Colonic mucosa (tissue), 4 donors: ENCODE measurements around the gene STKLD1. TPM values are rescaled to one million over a fixed set of nuclear protein-coding genes. Genes with fewer than 3 reads are reported as not detected.

Experiments
- DNase-seq: peaks from one replicate; pipeline ENCODE4 v3.0.0-alpha.2; 2020
- H3K27ac ChIP-seq: fragments of 200-600 bp; one replicate; pipeline ENCODE4 v1.8.0; 2021
- H3K27me3 ChIP-seq: fragments of 200-600 bp; one replicate; pipeline ENCODE4 v1.8.0; 2021
- H3K36me3 ChIP-seq: fragments of 200-600 bp; one replicate; pipeline ENCODE4 v1.8.0; 2021
- H3K4me1 ChIP-seq: fragments of 200-600 bp; one replicate; pipeline ENCODE4 v1.8.0; 2021; ENCODE audit warnings: mild to moderate bottlenecking
- H3K4me3 ChIP-seq: fragments of 200-600 bp; one replicate; pipeline ENCODE4 v1.8.0; 2021
- H3K9ac ChIP-seq, 2 donors: one replicate each; pipeline ENCODE4 v1.7.0; 2013; ENCODE audit warnings: control low read depth in 2 of 2, low read depth in 2 of 2, low read length in 2 of 2
- H3K9me3 ChIP-seq: fragments of 200-600 bp; one replicate; pipeline ENCODE4 v1.8.0; 2021
- intact Hi-C: fragments of 100-400 bp; cut with DNase I; formaldehyde crosslinking; loops from one replicate; pipeline ENCODE4 v1.14.1; 2022
- total RNA-seq, 2 donors: library from RNA; stranded (reverse); fragmentation: NEBNext Ultra II Directional in 1 of 2; extraction: Animal tissue kit (Norgen Biotek cat#: 25700) in 1 of 2; gene quantifications; one replicate each; pipeline ENCODE4 v1.2.1, GENCODE V29; 2021
- TF ChIP-seq, protein P1 (sequence below): fragments of 200-600 bp; IDR thresholded peaks from one replicate; pipeline ENCODE4 v1.8.0; 2022; ENCODE audit warnings: antibody characterized with exemption, mild to moderate bottlenecking
- donor health status: healthy.
- donor health status: DM: no; HTN: no; CAD: no.
- donor health status: DM: no; HTN: no; CAD: no.

STKLD1 gene
- total RNA-seq, 2 donors from 2014 or later = 0.45 TPM; not detected in 1

DNA sequence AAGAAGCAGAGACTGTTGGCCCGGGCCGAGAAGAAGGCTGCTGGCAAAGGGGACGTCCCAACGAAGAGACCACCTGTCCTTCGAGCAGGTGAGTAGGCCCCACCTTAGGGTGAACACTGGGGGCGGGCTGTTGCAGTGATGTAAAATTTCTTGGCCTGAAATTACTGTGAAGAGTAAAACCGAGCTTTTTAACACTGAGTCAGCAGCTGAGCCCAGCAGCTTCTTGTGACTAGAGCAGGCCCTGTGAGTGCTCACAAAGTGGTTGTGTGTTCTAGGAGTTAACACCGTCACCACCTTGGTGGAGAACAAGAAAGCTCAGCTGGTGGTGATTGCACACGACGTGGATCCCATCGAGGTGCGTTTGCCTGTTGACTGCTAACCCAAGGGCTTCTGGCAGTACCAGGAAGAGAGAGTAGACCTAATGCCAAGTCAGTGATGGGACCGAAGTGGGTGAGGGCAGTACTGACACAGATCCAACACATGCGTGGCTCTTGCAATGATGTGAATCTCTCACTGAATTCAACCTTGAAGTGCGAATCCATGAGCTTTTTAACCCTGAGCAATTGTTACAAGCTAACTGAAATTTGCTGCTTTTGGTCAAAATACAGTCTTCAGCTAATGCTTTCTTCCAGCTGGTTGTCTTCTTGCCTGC, 26.1 kb upstream of the STKLD1 start:
- peak overlapping the region in 1 of 2 donors; percentile 30 for H3K9ac ChIP-seq
- peaks cover 19% of the 10 kb centered on the region for H3K36me3 ChIP-seq
- H3K9me3 ChIP-seq = no peaks in the 10 kb centered on the region
- H3K27ac ChIP-seq = no peak overlapping the region
- H3K27me3 ChIP-seq = no peaks in the 10 kb centered on the region
- H3K4me3 ChIP-seq = no peak overlapping the region
- intact Hi-C loops = no loop called here
- no peak for DNase-seq
- TF ChIP-seq, protein P1, sequence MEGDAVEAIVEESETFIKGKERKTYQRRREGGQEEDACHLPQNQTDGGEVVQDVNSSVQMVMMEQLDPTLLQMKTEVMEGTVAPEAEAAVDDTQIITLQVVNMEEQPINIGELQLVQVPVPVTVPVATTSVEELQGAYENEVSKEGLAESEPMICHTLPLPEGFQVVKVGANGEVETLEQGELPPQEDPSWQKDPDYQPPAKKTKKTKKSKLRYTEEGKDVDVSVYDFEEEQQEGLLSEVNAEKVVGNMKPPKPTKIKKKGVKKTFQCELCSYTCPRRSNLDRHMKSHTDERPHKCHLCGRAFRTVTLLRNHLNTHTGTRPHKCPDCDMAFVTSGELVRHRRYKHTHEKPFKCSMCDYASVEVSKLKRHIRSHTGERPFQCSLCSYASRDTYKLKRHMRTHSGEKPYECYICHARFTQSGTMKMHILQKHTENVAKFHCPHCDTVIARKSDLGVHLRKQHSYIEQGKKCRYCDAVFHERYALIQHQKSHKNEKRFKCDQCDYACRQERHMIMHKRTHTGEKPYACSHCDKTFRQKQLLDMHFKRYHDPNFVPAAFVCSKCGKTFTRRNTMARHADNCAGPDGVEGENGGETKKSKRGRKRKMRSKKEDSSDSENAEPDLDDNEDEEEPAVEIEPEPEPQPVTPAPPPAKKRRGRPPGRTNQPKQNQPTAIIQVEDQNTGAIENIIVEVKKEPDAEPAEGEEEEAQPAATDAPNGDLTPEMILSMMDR = no peak
- H3K4me1 ChIP-seq = peaks cover 7% of the 10 kb centered on the region

DNA sequence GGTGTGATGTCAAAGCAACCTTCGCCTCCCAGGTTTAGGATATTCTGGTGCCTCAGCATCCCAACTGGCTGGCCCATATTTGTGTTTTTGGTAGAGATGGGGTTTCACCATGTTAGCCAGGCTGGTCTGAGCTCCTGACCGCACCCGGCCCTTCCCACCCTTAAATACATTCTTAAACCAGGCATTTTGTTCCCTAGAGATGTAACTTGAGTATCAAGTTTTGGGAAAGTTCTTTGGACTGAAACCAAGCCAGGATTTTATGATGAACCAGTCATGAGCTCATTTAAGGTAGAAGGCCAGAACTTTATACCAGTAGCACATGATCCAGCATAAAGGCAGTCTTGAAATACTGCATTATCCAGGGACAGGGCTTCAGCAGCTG, 24.6 kb upstream of the STKLD1 start:
- intact Hi-C loops = no loop called here
- peaks cover 19% of the 10 kb centered on the region for H3K36me3 ChIP-seq
- H3K4me1 ChIP-seq = peaks cover 11% of the 10 kb centered on the region
- no peak overlapping the region for H3K9ac ChIP-seq
- H3K27me3 ChIP-seq = no peaks in the 10 kb centered on the region
- TF ChIP-seq, protein P1 = no peak
- no peak overlapping the region for H3K4me3 ChIP-seq
- DNase-seq = no peak
- H3K27ac ChIP-seq = no peak overlapping the region
- H3K9me3 ChIP-seq = no peaks in the 10 kb centered on the region

DNA sequence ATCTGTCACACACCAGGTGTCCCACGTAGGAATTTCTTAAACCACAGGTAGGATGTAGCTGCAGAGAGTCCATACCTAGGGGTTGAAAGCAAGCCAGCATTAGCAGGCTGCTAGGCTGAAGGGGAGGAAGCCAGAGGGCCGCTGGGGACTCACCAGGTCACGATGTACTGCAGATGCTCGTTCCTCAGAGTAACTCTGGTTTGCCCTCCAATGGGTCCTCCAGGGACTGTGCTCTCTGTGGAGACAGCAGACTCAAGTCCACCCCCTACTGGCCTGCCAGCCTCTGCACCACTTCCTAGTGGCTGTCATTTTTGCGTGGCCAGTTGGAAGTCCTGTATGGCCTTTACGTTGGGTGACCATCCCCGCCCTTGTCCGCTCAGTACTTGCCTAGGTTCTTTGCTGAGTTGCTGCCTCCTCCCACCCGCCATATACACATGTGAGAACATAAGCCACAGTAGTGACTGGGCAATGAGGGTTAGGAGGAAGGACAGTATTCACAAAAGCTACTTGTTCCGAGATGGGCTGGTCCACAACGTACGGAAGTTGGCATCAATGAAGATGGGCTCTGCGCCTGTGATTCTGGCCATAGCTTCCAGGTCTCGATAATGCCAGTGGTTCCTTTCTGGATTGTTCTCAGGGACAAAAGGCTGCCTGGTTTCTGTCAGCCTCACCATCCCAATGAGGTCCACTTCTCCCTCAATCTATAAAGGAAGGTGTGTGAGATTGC, 24.1 kb upstream of the STKLD1 start:
- intact Hi-C loops = no loop called here
- Histone ChIP-seq H3K27ac (no peak overlapping the region), H3K4me1 (peaks cover 9% of the 10 kb centered on the region), H3K9ac (no peak overlapping the region), H3K27me3 (no peaks in the 10 kb centered on the region), H3K4me3 (no peak overlapping the region), H3K36me3 (peaks cover 19% of the 10 kb centered on the region), H3K9me3 (no peaks in the 10 kb centered on the region)
- TF ChIP-seq, protein P1 = peak; percentile 58
- peak; percentile 57 for DNase-seq

DNA sequence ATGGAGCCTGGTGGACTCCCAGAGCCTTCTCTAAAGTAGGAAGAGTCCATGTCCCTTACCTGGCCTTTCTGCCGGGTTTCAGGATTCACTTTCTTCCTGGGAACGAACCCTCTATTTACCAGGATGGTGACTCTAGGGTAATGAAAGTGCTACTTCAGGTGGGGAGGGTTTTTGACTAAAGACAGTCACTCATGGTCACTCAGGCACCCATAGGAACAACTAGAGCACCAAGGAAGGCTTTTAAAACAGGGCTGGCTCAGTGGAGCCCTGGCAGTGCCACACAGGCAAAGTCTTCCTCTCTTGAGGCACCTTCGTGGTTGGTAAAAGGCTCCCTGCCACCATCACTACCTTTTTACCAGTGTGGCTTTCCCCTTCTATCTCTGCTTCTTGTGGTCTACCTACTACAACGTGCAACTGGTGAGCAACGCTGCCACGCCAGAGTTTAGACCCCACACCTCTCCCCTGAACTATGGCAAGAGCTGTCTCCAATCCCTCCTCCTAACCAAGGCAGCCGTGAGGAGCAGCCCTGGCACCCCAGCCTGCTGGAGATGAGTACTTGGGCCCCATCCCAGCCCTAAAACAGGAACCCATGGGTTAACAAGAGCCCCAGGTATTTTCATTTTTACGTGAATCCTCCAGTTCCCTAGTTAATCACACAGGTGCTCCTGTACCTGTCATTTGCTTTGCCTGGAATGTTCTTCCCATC, 23.4 kb upstream of the STKLD1 start:
- H3K4me1 ChIP-seq = peaks cover 15% of the 10 kb centered on the region
- no peaks in the 10 kb centered on the region for H3K9me3 ChIP-seq
- intact Hi-C loops = no loop called here
- peaks cover 19% of the 10 kb centered on the region for H3K36me3 ChIP-seq
- H3K27me3 ChIP-seq = no peaks in the 10 kb centered on the region
- no peak overlapping the region for H3K9ac ChIP-seq
- H3K27ac ChIP-seq = no peak overlapping the region
- TF ChIP-seq, protein P1 = no peak
- no peak overlapping the region for H3K4me3 ChIP-seq
- DNase-seq = no peak

DNA sequence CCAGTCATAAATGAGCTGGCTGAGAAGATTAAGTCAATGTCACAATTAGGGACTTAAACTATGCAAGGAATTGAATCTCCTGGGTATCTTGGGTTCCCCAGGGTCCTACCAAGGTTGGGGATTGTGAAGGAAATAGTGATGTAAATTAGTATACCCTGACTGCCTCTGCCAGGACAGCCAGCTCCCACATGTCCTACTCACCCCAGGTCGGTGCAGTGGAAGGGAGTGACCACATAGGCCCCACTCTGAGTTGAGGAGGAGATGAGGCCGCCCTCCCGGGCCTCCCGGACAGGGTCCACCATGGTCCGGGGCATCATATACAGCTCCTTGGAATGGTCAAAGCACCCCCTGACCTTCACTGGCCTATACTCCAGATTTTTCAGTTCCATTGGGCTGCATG, 22.6 kb upstream of the STKLD1 start:
- H3K4me1 ChIP-seq = peaks cover 15% of the 10 kb centered on the region
- H3K27me3 ChIP-seq = no peaks in the 10 kb centered on the region
- DNase-seq = no peak
- TF ChIP-seq, protein P1 = no peak
- intact Hi-C loops = no loop called here
- H3K9ac ChIP-seq = peak overlapping the region in 1 of 2 donors; percentile 24
- no peak overlapping the region for H3K27ac ChIP-seq
- no peaks in the 10 kb centered on the region for H3K9me3 ChIP-seq
- peaks cover 19% of the 10 kb centered on the region for H3K36me3 ChIP-seq
- H3K4me3 ChIP-seq = no peak overlapping the region
